GM19324 (cell line): ENCODE measurements around the gene SERPINB1.
"Not testable (repeated sequence)": the region's sequence is repeated elsewhere in the genome, so short reads cannot be mapped to it uniquely, and the experiment has no call there.

Experiments used
- ATAC-seq: cut with Tn5 transposase; IDR thresholded peaks from one replicate; pipeline ENCODE4 v1.9.1; 2021; ENCODE audit warnings: mild to moderate bottlenecking, moderate library complexity; ENCODE audit not compliant: unreplicated experiment, low FRiP score

Gene SERPINB1

DNA sequence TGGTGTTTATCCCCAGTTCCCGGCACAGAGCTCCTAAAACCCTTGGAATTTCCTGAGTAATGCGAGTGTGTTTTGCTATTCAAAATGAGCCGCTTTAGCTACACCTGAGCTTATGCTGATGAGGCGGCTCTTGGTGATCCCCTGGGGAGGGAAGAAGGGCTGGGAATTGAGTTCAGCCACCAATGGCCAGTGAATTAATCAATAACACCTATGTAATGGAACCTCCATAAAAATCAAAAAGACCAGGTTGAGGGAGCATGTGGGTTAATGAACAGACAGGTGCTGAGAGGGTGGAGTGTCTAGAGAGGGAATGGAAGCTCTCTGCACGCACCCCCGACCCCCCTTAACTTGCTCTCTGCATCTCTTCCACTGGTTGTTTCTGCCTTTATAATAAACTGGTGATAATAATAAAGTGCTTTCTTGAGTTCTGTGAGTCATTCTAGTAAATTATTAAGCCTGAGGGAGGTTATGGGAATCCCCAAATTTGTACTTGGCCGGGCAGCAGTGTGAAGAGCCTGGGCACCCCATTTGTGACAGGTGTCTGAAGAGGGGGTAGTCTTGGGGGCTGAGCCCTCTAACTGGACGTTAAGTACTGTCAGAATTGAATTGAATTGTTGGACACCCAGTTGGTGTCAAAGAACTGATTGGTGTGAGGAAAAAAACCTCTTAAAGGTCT lies 24.6 kb upstream of the SERPINB1 start:
- ATAC-seq, result peak; percentile 64

DNA sequence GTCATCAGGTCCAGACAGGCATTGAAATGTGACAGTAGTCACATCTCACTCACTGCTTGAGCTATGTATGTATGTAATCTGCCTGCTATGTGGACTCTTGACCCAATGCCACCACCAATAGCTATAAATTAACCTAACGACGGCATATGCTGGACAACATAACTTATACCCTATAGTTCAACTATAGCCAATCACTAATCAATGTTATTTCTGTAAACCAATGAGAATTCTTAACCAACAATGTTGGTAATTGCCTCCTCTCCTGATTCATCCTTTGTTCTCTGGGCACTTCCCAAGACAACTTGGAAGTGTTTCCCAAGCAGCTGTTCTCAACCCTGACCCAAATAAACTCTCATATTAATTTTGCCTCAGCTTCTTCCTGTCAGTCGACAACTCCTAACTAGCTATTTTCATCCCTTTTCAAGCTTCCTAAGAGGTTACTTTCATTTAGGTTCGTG lies 24.1 kb upstream of the SERPINB1 start:
- no peak for ATAC-seq

DNA sequence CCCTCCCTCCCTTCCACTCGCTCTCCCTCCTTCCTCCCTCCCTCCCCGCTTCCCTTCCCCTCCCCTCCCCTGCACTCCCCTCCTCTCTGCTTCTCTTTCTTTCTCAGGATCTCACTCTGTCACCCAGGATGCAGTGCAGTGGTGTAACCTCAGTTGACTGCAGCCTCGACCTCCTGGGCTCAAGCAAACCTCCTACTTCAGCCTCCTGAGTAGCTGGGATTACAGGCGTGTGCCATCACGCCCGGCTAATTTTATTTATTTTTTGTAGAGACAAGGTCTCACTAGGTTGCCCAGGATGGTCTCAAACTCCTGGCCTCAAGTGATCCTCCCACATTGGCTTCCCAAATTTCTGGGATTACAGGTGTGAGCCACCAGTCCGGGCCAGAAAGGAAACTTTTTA lies 23.6 kb upstream of the SERPINB1 start:
- ATAC-seq, result no peak

DNA sequence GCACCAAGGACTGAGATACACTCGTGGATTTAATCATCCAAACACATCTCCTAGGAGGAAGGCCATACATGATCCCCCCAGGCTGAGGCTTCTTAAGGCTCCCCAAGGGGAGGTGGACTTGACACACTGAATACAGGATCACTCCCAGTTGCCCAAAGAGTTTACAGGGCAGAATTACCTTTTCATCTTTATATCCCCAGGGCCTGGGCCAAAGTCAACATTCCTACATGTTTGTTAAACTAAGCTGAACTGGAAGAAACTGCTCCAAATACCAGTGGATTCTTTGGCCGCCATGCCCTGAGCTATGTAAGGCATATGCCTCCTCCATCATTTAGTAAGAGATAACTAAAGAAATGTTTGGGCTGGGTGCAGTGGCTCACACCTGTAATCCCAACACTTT lies 22.2 kb upstream of the SERPINB1 start:
- no peak for ATAC-seq

DNA sequence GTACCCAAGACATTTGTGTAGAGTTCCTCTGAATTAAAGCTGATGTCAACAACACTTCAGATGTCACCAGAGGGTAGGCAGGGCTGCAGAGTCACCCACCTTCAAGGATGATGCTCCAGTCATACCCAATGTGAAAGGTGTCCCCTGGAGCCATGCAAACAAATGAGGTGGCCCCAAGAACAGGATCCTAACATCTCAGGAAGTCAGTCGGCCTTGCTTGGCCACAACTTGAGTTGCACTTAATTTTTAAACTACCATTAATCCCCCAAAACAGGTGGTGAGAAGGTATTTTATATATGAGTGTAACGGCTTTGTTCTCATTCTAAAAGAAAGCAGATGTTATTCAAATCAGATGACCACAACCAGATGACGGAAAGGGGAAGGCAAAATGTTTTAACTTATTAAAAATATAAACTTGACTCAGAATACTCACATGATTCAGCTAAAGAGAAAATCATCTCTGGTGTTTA lies 21.1 kb upstream of the SERPINB1 start:
- peak; percentile 44 for ATAC-seq

DNA sequence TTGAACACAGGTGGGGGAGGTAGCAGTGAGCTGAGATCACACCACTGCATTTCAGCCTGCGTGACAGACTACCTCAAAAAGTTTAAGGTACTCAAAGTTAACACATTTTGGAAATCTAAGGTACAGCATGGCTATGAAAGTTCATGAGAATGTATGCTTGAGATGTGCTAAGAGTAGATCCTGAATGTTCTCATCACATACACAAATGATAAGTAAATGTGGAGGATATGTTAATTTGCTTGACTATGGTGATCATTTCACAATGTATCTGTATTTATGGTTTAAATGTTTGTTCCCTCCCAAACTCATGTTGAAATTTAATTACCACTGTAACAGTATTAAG lies 20.1 kb upstream of the SERPINB1 start:
- no peak for ATAC-seq

DNA sequence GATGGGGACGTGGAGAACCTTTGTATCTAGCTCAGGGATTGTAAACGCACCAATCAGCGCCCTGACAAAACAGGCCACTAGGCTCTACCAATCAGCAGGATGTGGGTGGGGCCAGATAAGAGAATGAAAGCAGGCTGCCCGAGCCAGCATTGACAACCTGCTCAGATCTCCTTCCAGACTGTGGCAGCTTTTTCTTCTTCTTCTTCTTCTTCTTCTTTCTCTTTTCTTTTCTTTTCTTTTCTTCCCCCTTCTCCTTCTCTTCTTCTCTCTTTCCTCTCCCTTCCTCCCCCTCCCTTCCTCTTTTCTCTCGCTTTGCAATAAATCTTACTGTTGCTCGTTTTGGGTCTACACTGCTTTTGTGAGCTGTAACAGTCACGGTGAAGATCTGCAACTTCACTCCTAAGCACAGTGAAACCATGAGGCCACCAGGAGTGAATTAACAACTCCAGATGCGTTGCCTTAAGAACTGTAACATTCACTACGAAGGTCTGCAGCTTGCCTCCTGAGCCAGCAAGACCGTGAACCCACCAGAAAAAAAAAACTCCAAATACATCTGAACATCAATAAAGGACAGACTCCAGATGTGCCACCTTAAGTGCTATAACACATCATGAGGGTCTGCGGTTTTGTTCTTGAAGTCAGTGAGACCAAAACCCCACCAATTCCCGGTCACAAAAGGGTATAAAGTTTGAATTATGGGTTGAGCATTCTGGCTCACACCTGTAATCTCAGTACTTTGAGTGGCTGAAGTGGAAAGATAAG lies 19.6 kb upstream of the SERPINB1 start:
- ATAC-seq, result no peak

DNA sequence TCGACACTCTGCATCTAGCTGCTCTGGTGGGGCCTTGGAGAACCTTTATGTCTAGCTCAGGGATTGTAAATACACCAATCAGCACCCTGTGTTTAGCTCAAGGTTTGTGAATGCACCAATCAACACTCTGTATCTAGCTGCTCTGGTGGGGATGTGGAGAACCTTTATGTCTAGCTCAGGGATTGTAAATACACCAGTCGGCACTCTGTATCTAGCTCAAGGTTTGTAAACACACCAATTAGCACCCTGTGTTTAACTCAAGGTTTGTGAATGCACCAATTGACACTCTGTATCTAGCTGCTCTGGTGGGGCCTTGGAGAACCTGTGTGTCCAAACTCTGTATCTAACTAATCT lies 19.0 kb upstream of the SERPINB1 start:
- not testable (repeated sequence) for ATAC-seq

DNA sequence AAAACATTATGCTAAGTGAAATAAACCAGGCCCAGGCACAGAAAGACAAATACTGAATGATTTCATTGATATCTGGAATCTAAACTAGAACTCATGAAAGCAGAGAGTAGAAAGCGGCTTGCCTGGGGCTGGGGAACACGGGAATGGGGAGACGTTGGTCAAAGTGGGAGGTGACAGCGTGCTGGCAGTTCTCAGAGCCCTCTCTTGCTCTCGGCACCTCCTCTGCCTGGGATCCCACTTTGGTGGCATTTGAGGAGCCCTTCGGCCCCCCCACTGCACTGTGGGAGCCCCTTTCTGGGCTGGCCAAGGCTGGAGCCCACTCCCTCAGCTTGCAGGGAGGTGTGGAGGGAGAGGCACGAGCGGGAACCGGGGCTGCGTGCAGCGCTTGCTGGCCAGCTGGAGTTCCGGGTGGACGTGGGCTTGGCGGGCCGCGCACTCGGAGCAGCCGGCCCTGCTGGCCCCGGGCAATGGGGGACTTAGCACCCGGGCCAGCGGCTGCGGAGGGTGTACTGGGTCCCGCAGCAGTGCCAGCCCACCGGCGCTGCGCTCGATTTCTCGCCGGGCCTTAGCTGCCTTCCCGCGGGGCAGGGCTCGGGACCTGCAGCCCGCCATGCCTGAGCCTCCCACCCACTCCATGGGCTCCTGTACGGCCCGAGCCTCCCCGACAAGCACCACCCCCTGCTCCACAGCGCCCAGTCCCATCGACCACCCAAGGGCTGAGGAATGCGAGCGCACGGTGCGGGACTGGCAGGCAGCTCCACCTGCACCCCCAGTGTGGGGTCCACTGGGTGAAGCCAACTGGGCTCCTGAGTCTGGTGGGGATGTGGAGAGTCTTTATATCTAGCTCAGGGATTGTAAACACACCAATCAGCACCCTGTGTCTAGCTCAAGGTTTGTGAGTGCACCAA lies 18.4 kb upstream of the SERPINB1 start:
- ATAC-seq, result not testable (repeated sequence)

DNA sequence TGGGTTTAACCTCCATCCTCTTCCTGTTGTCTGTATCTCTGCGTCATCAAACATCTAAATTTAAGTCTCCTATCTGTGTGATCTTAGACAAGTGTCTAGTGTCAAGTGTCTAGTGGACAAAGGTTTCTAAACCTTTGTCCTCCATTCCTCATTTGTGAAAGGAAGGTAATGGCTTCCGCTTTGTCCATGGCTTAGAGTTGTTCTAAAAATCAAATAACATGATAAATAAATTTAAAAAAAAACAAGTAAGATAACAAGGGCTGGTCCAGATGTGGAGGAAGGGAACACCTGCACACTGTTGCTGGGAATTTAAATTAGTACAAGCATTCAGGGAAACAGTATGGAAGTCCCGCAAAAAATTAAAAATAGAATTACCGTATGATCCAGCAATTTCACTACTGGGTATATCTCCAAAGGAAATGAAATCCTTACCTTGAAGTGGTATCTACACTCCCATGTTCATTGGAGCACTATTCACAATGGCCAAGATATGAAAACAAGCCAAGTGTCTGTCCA lies 17.6 kb upstream of the SERPINB1 start:
- ATAC-seq, result no peak

DNA sequence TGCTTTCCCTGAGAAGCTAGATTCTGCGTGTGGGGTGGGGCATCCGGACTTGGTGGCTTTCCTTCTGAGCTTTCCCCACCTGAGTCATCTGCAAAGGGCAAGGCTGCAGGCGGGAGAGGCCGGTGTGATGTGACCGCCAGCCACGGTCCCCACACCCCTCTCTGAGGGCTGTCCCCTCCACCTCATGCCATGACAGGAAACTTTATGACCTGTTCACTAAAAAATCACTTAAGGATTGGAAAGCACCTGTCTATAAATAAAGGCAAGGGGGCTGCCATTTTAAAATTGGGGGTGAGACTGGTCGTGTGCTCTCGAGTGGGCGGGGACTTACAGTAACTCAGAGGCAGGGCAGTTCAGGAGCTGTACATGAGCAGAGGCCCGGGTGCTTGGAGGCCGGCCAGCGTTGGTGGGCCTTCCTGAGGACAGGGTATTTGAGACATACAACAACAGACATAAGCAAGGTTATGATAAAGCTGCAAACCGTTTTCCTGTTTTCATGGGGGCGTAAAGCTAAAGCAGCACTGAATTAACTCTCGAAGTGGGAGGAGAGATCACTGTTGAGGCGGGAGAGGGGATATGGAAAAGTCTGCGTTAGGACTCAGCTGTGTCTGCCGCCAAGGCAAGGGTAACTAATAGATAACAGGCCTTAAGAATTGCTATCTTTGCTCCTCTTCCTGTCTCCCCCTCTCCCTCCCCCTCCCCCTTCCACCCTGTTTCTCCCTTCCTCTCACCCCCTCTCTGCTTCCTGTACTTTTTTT lies 16.1 kb upstream of the SERPINB1 start:
- peak; percentile 51 for ATAC-seq

DNA sequence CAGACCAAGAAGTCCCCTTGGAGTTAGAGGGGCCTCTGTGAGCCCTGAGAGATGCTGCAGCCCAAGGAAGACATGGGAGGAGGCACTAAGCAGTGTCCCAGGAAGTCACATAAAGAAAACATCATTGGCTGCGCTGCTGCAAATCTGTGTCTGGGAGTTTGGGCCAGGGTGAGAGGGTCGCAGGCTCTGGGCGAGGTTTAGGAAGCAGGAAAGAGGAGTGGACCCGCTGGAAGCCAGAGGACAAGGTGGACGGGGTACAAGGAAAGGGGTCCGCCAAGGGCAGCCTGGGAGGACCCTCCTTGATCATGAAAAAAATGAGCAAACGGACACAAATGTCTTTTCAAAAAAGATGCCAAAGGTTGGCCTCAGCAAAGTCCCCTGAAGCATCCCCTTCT lies 15.5 kb upstream of the SERPINB1 start:
- ATAC-seq, result no peak

DNA sequence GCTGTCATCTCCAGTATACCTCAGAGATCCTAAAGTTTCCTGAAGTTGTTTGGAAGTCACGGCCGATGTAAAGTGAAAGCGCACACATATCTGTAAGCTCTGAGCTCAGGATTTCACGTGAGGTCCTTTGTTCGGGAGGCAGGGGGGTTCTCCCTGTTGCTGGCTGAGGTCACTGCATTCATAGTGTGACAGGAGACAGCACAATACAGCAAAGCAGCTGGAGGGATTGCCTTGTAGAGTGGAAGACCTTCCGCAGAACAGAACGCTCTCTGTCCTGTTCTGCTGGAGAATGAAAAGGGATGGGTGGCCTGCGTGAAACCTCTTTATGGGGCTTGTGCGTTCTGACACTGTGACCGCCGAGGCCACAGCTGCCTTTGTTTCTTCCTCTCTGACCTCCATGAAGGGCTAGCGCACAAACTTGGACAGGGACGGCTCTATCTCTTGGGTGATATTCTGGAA lies 13.4 kb upstream of the SERPINB1 start:
- no peak for ATAC-seq

DNA sequence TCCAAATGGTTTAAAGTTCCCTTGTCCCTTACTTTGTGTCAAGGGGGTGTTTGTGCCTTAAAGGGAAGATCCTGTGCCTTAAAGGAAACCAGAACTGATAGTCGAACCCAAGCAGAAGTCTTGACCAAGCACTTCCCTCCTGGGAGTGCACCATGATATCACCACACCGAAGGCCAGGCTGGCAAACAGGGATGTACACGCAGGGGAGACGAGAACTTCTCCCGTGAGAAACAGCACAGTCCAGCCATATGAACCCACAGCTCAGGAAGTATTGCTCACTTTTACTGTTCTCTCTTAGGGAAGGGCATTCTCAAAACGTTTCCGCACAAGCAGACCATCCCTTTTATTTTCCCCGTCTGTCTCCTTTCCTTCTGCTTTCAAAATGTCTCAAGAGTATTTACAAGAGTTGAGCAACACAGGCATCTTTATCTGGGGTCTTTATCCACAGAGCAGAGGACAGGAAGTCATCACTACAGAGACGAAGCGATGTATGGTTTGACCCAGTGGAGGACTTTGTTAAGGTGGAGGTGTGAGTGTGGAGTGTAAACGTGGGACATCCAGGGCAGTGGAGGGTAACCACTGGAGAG lies 12.8 kb upstream of the SERPINB1 start:
- no peak for ATAC-seq

DNA sequence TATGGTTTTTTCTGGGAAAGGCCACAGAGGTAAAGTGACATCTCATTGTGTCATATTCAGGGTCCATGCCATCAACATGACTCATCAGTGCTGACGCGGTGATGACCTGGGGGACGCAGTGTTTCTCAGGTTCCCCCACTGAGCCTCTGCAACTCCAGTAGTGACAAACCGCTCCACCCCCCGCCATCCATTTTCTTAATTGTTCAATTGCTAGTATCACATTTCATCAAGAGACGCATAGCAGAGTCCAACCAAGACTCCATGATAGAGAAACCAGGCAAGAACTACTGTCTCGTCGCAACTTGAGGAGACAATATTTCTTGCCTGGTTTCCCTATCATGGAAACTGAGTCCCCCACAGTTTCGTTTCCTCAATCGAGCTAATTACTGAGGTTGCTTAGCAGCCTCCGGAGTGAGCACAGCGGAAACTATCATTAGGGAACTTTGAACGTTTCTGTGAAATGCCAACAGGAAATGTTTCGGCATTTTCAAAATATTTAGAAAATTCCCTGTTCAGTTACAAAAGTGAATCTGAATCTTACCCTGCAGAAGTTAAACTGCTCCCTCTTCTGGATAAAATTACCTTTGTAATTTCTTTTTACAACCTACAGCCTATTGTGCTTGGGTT lies 12.2 kb upstream of the SERPINB1 start:
- ATAC-seq, result no peak

DNA sequence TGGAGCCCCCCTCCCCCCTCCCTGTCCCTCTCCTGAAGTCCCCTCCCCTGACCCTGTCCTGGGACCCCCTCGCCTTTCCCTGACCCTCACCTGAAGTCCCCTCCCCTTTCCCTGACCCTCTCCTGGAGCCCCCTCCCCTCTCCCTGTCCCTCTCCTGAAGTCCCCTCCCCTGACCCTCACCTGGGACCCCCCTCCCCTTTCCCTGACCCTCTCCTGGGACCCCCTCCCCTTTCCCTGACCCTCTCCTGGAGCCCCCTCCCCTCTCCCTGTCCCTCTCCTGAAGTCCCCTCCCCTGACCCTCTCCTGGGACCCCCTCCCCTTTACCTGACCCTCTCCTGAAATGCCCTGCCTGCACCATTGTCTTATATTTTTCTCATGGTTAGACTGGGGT lies 11.7 kb upstream of the SERPINB1 start:
- ATAC-seq, result not testable (repeated sequence)

DNA sequence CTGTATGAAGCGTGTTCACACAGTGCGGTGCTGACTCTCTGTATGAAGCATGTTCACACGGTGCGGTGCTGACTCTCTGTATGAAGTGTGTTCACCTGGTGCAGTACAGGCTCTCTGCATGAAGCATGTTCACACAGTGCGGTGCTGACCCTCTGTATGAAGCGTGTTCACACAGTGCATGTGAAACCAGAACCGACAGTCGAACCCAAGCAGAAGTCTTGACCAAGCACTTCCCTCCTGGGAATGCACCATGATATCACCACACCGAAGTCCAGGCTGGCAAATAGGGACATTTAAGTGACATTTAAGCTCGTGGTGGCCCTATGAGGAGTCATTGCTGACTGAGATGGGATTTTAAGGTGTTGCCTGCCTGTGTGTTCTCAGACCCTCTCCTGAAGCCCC lies 11.3 kb upstream of the SERPINB1 start:
- ATAC-seq, result no peak

DNA sequence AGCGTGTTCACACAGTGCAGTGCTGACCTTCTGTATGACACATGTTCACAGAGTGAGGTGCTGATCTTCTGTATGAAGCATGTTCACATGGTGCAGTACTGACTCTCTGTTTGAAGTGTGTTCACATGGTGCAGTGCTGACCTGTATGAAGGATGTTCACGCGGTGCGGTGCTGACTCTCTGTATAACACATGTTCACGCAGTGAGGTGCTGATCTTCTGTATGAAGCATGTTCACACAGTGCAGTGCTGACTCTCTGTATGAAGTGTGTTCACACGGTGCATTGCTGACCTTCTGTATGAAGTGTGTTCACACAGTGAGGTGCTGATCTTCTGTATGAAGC lies 10.8 kb upstream of the SERPINB1 start:
- ATAC-seq, result no peak

DNA sequence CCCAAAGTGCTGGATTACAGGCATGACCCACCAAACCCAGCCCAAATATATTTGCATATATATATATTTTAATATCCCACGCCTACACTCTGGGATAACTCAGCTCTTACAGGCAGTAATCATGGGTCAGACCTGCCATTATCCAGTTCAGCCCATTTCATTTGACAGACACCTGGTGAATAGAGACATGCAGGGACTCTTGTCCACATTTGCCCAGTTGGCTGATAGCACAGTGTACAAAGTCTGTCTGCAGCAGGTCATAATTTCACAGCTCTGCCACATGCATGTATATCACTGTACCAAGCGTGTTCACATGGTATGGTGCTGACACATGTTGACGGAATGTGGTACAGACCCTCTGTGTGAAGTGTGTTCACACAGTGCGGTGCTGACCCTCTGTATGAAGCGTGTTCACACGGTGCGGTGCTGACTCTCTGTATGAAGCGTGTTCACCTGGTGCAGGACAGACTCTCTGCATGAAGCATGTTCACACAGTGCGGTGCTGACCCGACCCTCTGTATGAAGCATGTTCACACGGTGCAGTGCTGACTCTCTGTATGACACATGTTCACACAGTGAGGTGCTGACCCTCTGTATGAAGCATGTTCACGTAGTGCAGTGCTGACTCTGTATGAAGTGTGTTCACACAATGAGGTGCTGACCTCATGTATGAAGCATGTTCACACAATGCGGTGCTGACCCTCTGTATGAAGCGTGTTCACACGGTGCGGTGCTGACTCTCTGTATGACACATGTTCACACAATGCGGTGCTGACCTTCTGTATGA lies 10.3 kb upstream of the SERPINB1 start:
- no peak for ATAC-seq
